ENCODE results near the gene NOC2L. TPM values are rescaled to one million over a fixed set of nuclear protein-coding genes. Genes with fewer than 3 reads are reported as not detected.
A peak's percentile ranks its signal among the peaks of the same experiment; 100 is the strongest.

NOC2L gene
- total and polyA plus RNA-seq, 9 of the 15 experiments (the other 6 are each of a cell fraction or from before 2014, with no cell fraction given): 4.0 to 410 (median 200) TPM

DNA sequence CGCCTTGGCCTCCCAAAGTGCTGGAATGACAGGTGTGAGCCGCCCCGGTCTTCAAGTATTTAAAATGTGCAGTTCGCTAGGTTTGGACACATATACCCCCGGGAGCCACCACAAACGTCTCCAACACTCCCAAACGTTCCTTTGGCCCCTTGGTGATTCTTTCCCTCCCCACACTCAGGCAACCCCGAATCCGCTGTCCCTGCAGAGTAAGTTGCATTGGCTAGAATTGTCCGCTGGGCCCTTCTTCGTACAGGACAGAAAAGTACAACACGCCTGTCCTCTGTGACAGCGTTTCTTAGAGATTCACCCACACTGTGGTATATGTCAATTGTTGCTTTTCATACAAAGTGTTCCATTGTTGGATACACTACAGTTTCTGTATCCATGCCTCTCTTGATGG is 26.1 kb upstream of the NOC2L start (continued):
- TF ChIP-seq PML (IDR thresholded peaks at IDR 0.05; ENCODE audit: low read length): no peak
- no peak for TF ChIP-seq CBFA2T3 (IDR thresholded peaks at IDR 0.05)
- TF ChIP-seq STAT5B (CRISPR knock-in tag; IDR thresholded peaks at IDR 0.05): no peak
- TF ChIP-seq MTA2 (IDR thresholded peaks at IDR 0.05; ENCODE audit: low read depth): no peak
- TF ChIP-seq PHTF2 (CRISPR knock-in tag; IDR thresholded peaks at IDR 0.05): no peak
- no peak for TF ChIP-seq FIP1L1 (IDR thresholded peaks at IDR 0.05; ENCODE audit: low read depth, low read length, poor library complexity, severe bottlenecking)
- no peak for TF ChIP-seq FOXJ3 (CRISPR knock-in tag; IDR thresholded peaks at IDR 0.05)
- no peak for TF ChIP-seq ZNF57 (CRISPR knock-in tag; IDR thresholded peaks at IDR 0.05)
- TF ChIP-seq CTBP1 (IDR thresholded peaks at IDR 0.05; ENCODE audit: borderline replicate concordance): no peak

DNA sequence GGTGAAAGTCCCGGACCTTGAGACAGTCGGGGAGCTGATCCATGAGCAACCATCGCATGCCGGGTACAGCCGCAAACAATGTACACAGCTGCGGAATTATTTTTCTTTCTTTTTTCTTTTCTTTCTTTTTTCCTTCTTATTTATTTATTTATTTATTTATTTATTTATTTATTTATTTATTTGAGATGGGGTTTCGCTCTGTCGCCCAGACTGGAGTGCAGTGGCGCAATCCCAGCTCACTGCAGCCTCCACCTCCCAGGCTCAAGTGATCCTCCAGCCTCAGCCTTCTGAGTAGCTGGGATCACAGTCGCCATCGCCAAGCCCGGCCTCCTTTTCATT is 25.4 kb upstream of the NOC2L start:
- Histone ChIP-seq H3K27ac (ENCODE audit: extremely low read depth, low read depth, low read length) (no peak overlapping the region), H3K9me1 (ENCODE audit: control insufficient read depth, insufficient read depth, low read length) (no peaks in the 10 kb centered on the region), H3K9ac (ENCODE audit: insufficient read depth in 1 of 2, low read depth in 2 of 2, low read length in 2 of 2) (no peak overlapping the region), H3K4me3 (no peak overlapping the region), H3K9me3 (replicated peaks; ENCODE audit: control insufficient read depth, insufficient read depth, low read depth, low read length) (no peaks in the 10 kb centered on the region), H3K36me3 (ENCODE audit: control insufficient read depth, insufficient read depth, low read length) (no peaks in the 10 kb centered on the region), H3K79me2 (ENCODE audit: control insufficient read depth, insufficient read depth, low read length) (no peaks in the 10 kb centered on the region), H4K20me1 (replicated peaks; ENCODE audit: control insufficient read depth, insufficient read depth, low read length) (peaks cover 13% of the 10 kb centered on the region), H3K4me1 (replicated peaks in 1 of 2; ENCODE audit: control insufficient read depth in 2 of 2, insufficient read depth in 2 of 2, low read length in 2 of 2) (peaks cover 0 to 46% of the 10 kb centered on the region in 2 experiments; a peak in 2 of 5 replicates), H3K4me2 (ENCODE audit: insufficient read depth, low read length) (no peak overlapping the region), H2AFZ (ENCODE audit: low read depth, low read length) (no peak overlapping the region), H3K27me3 (ENCODE audit: control insufficient read depth in 2 of 2, insufficient read depth in 2 of 2, low read length in 2 of 2) (peaks cover 43 to 48% of the 10 kb centered on the region in 2 experiments; a peak in 4 of 5 replicates)
- no TSS peak for BruUV-seq (replicated peaks)
- WGBS (ENCODE audit: insufficient coverage, low coverage, missing lambda C conversion rate): 47% methylated on average over 12 of the region's 12 CpGs
- TF ChIP-seq CEBPB (tag; IDR thresholded peaks at IDR 0.05) (peak; percentile 38; the same call in 1 of the 2 replicates), MEF2D (tag; conservative IDR thresholded peaks at IDR 0.05; ENCODE audit: low read depth) (no peak), FIP1L1 (IDR thresholded peaks at IDR 0.05; ENCODE audit: low read depth, low read length, poor library complexity, severe bottlenecking) (no peak), CHD1 (IDR thresholded peaks at IDR 0.05; ENCODE audit: low read length) (no peak)
- TF ChIP-seq, protein P1, sequence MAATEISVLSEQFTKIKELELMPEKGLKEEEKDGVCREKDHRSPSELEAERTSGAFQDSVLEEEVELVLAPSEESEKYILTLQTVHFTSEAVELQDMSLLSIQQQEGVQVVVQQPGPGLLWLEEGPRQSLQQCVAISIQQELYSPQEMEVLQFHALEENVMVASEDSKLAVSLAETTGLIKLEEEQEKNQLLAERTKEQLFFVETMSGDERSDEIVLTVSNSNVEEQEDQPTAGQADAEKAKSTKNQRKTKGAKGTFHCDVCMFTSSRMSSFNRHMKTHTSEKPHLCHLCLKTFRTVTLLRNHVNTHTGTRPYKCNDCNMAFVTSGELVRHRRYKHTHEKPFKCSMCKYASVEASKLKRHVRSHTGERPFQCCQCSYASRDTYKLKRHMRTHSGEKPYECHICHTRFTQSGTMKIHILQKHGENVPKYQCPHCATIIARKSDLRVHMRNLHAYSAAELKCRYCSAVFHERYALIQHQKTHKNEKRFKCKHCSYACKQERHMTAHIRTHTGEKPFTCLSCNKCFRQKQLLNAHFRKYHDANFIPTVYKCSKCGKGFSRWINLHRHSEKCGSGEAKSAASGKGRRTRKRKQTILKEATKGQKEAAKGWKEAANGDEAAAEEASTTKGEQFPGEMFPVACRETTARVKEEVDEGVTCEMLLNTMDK (IDR thresholded peaks at IDR 0.05; ENCODE audit: borderline replicate concordance, insufficient read depth, low read depth, low read length, poor library complexity, severe bottlenecking): no peak
- in situ Hi-C loops (cut with MboI) (loop anchor here (10.0 kb wide), 1 partner anchor 80 kb away; no protein-coding TSS in a partner anchor), intact Hi-C loops (cut with micrococcal nuclease) (loop anchor here (1.0 to 10.0 kb wide), 2 partner anchors 79 to 310 kb away; no protein-coding TSS in a partner anchor)
- no peak for ATAC-seq
- ChIA-PET POLR2A (interaction anchor here (0.6 to 1.0 kb wide), 2 partner anchors 13 to 279 kb away, joined by 3 to 6 read pairs; no protein-coding TSS in a partner anchor), CTCF (ENCODE audit: low intra/inter-chr PET ratio) (interaction anchor here (0.6 to 2.9 kb wide), 7 partner anchors 9 to 955 kb away, joined by 3 to 27 read pairs (median 7); no protein-coding TSS in a partner anchor)
- no peak for FAIRE-seq
- no peak for DNase-seq (ENCODE audit: extremely low read depth in 1 of 4, low spot score in 3 of 4)
